HG03139 (cell line): ENCODE results near the gene TMEM198.

Experiments
- ATAC-seq: cut with Tn5 transposase; IDR thresholded peaks from one replicate; pipeline ENCODE4 v1.9.1; 2021; ENCODE audit not compliant: unreplicated experiment

The TMEM198 gene, protein sequence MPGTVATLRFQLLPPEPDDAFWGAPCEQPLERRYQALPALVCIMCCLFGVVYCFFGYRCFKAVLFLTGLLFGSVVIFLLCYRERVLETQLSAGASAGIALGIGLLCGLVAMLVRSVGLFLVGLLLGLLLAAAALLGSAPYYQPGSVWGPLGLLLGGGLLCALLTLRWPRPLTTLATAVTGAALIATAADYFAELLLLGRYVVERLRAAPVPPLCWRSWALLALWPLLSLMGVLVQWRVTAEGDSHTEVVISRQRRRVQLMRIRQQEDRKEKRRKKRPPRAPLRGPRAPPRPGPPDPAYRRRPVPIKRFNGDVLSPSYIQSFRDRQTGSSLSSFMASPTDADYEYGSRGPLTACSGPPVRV

DNA sequence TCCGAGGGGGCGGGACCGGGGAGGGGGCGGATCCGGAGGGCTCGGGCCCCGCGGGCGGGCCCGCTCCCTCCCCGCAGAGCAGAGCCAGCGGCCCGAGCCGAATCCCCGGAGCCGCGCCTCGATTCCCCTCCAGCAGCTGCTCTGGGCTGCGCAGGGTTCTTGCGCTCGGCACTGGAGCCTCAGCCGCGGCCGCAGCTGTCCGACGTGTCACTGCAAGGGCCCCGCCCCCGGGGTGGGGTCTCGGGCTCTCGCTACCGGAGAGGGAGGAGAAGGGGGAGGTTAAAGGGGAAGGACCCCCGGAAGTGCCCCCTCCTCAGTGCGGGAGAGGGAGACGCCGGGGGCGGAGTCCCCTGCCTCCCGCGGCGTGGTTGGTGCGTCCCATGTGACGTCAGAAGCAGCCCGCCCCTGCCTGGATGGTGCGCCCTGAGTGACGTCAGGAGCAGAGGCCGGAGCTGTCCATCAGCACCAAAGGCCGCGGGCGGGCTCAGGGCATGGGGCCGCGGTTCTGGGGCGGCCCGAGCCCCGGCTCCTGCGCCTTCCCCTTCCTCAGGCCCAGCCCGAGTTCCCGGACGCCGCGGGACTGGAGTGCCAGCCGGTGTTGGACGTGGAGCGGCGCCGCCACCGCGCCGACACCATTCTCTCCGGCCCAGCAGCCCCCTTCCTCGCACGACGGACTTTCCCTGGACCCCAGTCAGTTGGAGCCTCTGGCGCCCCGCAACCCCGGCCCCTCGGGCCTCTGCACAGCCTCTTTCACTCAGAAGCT lies at the start of gene TMEM198, which contains the start of gene CHPF:
Gene TMEM198 (plus strand): TSS at position 433 of the 763 bp plus-strand sequence. CDS start 700 bp downstream, outside the sequence.
Gene CHPF (minus strand): TSS at position 214 of the 763 bp plus-strand sequence. CDS start 271 bp downstream, outside the sequence.
- peak; percentile 68 for ATAC-seq

DNA sequence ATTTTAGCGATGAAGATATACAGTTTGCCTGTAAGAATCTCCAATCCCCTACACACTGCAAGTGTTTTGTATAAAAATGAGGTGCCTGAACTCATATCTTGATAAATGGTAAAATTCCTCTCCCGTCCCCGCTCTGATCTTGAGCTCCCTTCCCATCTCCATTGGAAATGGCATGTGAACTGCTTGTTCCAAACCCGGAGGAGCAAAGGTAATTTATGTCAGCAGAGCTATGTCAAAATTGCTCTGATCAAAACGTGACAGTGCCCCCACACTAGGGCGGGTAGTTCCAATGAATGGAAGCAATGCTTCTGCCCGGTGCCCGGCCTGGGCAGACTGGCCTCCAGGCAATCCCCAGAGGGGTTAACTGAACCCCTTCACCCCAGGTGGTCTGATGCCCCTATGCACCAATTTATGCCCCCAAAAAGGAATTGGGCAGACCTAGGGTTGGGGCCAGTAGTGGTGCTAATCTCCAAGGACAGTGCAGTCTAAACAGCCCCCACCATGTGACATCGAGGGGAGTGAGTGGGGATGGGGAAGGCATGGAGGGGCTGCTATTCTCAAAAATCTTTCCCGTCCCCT lies 48.8 kb upstream of the TMEM198 start:
- no peak for ATAC-seq

DNA sequence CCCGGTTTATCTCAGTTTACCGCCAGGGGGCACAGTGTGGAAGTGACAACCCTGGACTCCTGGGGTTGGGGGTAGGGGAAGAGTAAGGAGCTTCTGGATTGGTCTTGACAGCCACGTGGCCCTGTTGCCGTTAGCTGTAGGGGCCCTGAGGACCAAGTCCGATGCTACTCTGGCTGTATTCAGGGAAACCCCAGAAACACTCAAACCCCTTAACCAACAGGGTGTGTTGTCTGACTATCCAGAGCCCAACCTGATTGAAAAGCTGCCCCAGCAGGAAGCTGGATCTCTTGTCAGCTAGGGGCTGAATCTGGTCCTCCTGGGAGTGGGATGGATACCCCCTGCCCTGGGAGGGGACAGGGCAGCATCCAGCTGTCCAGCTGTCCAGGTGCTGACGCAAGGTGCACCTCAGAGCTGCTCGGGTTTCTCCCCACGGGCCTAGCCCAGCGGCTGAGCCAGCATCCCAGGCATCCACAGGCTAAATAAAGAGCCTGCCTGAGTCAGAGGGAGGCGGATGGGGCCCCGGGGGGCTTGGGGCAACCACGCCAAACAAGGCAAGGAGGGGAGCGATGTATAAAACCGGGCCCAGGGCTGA lies 48.2 kb upstream of the TMEM198 start:
- no peak for ATAC-seq

DNA sequence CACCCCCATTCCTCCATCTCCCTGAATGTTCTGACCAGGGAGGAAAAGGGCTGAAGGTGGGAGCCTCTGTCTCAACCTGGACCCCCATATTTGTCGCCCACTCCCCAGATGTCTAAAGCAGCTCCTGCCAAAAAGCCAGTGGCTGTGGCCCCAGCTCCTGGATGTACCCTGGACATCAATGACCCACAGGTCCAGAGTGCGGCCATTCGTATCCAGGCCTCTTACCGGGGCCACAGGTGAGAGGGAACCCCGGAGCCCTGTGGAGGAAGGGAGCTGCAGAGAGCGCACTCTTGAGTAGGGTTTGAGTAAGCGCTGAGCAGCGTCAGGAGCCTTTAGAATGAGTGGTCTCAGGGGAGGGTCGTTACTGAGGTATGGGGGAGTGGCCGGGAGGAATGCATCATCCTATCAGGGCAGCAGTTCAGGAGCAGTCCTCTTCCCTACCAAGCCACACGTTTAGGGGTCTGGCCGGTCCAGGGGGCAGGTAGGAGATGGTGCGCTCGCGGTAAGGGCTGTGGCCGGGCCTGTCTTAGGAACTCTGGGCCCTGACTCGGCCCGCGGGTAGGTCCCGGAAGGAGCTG lies 47.5 kb upstream of the TMEM198 start:
- no peak for ATAC-seq

DNA sequence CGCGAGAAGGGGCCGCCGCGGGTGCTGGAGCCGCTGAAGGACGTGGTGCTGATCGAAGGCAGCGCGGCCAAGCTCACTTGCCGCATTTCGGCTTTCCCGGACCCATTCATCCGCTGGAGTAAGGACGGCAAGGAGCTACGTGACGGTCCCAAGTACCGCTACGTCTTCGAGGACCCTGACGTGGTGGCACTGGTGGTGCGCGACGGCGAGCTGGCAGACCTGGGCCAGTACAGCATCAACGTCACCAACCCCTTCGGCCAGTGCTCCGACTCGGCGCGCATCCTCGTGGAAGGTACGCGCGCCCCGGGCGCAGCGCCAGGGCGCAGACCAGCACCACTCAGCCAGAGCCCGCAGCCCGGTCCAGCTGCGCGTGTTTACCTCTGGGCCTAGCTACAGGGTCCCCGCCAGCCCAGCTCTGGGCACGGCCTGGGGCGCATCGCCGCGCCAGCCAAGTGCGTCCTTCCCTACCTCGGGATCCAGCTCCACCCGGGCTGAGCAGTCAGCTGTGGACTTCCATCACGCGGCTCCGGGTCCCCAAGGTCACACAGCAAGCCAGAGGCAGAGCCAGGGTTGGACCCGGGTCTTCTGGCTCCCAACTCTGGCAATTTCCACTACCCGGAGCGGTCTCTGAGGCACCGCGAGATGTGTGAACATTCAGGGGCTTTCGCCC lies 46.9 kb upstream of the TMEM198 start:
- ATAC-seq, result no peak

DNA sequence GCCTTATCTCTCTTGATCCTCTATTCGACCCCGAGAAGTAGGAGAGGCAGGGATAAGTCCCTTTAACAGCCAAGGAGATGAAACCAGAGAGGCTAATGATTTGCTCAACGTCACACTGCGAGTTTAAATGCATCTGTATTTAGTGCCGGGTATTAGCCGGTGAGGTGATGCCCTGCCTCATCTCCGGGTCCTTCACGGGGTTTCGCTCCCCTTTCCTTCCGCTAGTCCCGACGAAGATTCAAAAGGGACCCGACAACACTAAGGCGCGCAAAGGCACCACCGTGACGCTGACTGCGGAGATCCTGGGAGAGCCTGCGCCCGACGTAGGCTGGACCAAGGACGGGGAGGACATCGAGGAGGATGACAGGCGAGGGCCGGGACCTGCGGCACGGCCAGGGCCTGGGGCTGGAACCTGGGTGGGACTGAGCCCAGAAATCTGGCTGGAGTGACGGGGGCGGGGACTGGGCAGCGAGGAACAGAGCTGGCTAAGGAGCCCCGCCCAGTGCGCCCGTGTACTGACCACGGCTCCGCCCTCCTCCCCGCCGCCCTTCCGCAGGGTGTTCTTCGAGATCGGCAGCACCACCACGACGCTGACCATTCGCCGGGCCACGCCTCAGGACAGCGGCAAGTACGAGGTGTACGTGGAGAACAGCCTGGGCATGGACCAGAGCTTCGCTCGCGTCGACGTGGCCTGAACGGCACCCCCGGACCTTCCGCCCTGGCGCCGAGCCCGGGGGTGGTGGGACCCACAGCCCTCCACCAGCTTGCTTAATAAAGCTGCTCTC lies 46.1 kb upstream of the TMEM198 start:
- no peak for ATAC-seq

DNA sequence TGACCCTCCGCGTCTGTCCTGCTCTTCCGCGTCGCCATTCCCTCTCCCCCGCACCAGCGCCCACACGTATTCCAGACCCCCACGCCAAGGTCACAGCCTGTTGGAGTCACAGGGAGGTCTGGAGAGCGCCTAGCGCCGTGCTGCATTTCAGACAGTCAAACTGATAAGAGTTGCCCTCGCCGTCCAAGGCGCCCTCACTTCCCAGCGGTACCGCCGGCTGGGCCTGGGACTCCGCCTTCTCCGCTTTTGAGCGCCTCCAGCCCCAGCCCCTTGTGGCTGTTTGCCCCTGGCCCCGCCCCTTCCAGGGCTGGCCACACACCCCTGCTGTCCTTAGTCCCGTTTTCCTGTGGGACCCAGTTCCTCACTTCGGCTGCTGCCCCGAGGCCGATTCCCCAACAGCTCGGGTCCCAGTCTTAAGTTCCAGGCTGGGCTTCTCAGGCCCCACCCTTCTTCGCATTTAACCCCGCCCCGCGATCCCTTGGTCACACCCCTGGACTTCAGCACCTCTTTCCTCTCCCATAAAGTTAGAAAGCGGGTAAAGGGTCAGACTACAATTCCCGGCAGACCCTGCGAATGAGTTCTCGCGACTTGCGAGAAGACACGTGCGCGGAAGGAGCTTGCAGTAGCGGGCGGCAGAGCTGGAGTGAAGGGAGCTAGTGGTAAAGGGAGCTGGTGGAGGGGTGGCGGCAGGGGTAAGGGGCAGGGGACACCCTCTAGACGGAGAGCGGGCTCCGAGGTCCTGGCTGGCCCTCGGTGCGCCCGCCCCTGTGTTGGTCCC lies 45.4 kb upstream of the TMEM198 start, which contains the start of gene GMPPA:
Gene GMPPA (plus strand): TSS at position 612 of the 778 bp plus-strand sequence. CDS start 1,085 bp downstream, outside the sequence.
- peak; percentile 93 for ATAC-seq

DNA sequence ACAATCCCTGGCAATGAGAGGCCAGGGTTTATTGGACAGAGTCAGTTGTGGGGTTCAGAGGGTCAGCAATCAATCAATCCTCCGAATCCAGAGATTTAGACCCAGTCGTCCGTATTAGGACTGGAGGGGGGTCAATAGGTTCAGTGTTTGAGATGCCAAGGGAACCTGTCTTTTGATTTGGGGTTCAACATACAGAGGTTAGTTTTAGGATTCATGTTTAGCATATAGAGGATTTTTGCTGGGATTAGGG lies 44.8 kb upstream of the TMEM198 start:
- no peak for ATAC-seq

DNA sequence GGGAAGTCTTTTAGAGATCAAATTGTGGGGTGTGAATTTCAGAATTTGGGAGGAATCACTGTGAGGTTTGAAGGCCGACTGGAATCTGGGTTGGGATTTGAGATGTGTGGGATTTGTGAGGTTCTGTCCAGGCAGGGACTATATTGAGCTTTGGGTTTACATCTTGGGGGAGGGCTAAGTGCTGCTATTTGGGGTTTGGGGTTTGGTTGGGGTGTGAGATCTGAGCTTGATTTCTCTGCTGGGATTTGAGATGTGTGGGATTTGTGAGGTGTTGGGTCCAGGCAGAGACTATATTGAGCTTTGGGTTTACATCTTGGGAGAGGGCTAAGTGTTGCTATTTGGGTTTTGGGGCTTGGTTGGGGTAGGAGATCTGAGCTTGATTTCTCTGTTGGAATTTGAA lies 44.3 kb upstream of the TMEM198 start:
- ATAC-seq, result no peak

DNA sequence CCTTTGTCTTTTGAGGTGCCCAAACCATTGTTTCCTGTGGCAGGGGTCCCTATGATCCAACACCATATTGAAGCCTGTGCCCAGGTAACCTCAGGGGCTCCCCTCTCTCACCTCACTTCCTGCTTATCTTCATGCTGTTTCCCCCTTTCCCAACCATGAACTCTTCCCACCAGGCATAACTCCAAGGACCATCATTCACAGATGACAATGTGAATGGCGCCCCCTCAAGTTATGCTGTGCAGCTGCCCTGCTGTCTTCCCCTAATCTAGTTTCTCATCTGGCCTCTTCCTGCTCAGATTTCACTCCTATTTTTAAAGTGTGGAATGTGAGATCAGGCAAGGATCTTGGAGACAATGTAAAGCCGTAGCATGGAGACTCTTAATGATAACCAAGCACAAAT lies 43.7 kb upstream of the TMEM198 start:
- no peak for ATAC-seq

DNA sequence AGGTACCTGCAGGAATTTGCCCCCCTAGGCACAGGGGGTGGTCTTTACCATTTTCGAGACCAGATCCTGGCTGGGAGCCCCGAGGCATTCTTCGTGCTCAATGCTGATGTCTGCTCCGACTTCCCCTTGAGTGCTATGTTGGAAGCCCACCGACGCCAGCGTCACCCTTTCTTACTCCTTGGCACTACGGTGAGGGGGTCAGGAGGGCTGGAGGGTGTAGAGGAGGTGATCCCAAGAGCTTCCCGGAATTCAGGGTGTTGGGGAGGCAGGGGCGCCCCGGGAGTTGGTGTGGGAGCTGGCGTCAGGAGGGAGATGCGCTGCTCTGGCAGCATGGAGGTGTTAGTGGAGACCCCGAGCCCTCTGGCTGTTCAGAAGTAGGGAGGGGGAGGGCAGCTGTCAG lies 42.0 kb upstream of the TMEM198 start:
- no peak for ATAC-seq

DNA sequence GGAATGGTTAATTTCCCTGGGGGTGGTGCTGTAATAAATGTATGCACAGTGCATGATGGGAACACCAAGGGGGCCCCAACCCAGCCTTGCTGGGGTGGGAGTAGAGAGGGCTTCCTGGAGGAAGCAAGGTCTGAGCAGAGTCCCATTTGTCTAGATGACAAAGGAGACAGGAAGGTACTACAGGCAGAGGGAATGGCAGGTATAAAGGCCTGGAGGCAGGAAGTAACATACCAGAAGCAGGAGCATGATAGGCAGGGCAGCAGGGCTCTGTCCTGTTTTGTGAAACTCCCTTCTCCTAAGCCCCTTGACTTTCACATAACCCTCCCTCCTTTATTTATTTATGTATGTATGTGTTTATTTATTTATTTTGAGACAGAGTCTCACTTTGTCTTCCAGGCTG lies 41.2 kb upstream of the TMEM198 start:
- ATAC-seq, result no peak

DNA sequence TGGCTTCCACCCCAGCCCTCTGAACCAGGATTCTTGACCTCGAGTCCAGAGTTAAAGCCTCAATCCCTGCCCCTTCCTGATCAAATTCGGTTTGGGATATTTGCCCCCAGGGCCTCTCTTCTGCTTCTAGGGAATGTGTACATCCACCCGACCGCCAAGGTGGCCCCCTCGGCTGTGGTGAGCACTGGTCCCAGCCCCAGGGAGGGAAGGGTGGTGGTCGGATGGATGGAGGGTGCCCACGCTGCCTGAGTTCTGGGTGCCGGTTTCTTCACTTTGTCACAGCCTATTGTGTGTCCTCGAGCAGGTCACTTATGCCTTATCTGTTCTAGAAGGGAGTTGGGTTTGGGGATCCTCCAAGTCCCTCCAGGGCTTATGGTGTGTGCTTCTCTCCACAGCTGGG lies 38.2 kb upstream of the TMEM198 start:
- ATAC-seq, result no peak

DNA sequence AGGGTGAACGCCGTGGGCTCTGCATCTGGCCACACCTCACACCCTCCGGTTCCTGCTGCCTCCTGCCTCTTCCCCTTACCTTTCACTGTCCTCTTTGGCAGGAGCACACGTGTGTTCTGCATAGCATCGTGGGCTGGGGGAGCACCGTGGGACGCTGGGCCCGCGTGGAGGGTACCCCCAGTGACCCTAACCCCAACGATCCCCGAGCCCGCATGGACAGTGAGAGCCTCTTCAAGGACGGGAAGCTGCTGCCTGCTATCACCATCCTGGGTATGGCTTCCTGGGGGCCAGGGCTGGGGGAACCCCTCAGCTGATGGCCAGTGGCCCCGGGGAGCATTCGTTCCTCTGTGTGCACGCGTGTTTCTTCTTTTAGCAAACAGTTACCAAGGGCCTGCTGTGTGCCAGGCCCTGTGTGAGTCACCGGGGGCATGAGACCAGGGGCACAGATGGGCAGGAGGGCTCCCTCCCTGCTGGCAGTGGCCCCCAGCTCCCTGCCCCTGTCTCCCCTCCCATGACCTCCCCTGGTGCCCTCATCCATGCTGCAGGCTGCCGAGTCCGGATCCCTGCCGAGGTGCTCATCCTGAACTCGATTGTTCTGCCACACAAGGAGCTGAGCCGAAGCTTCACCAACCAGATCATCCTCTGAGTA lies 37.6 kb upstream of the TMEM198 start:
- ATAC-seq, result no peak

DNA sequence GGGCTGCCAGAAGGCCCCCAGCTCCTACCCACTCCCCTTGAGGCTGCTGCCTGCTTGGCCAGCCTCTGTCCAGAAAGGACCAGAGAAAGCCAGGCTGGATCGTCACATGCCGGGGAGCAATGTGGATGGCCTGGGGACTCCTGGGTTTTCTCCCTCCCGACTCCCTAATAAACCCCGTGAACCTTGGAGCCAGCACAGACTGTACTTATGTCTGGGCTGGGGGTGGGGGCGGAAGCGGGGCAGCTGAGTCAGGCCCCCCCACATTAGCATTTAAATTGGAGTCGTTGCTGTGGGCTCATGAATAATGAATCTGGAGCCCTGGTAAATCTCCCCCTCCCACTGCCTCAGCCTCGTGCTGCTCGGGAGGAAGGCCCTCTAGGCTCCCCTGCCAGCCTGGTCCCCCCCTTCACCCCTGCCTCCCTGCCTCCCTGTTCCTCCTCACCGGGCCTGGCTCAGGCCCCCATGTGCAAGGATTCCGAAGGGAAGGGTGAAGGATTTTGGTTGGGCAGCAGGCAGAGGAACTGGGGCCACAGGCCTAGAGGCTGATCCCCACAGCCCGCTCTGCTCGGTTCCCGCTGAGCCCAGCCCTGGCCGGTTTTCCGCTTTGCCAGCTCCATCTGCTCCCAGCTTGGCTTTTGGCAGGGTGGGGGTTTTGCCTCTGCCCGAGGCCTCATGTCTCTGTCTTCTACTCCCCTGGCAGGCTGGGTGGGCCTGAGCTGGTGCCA lies 36.9 kb upstream of the TMEM198 start:
- no peak for ATAC-seq

DNA sequence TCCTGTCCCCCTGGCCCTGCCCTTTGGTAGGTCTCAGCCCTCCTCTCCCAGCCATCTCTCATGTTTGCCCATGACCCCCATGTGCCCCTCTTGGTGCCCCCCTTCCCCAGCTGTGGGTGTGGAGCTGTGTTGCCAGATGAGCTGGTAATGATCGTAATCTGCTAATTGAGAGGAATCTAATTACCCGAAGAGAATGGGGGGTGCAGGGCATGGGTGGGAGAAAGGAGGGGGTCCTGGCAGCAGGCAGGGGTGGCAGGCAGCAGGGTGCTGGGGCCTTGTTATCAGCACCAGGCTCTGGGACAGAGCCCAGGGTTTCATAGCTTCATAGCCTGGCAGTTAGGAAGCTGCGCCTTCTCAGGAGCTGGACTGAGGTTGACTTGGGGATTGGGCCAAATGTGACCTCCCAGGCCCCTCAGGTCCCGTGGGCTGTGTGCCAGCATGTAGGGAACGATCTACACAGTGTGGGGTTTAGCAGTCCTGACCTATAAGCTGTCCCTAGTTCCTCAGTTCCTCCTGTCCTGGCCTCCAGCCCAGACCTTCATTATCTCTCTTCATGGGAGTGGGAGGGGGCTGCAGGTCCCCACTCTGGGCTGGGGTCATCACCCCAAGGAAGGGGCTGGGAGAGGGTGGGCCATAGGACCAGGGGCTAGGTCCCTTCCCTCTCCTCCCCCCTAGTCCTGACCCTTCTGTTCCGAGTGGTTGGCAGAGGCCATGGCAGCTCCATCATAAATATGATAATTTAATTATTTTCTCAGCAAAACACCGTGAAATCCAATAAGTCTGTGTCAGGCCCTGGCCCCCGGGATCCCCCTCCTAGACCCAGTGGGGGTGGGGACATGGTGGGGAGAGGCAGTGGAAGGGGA lies 36.0 kb upstream of the TMEM198 start:
- ATAC-seq, result no peak

DNA sequence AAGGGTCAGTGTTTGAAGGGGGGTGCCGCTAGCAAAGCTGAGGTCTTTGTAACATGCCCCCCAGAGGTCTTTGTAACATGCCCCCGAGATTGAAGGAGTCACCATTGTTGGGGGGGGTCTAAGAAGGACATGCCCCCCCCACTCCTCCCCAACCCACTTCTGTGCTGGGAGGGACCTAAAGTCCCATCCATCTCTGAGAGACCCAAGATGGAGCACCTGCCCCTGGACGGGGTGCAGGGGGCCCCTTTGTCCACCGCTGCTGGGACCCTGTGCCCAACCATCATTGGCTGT lies 35.4 kb upstream of the TMEM198 start:
- ATAC-seq, result no peak
